Activated T-cell treated with anti-CD3 and anti-CD28 coated beads, Interleukin-2, amount 50 U/mL, for 4 hours (primary cell): ENCODE results near the gene ZMYM5. TPM values are rescaled to one million over a fixed set of nuclear protein-coding genes. Genes with fewer than 3 reads are reported as not detected.
"Not testable (repeated sequence)": the region's sequence is repeated elsewhere in the genome, so short reads cannot be mapped to it uniquely, and the experiment has no call there.

Source experiments
- ATAC-seq, 2 donors: fragments of 200-7000 bp; cut with Tn5 transposase; one replicate each; pipeline ENCODE4 v1.10.0; 2021
- DNase-seq: peaks from one replicate; pipeline ENCODE4 v3.0.0-alpha.2; 2020
- H3K27me3 Mint-ChIP-seq: one replicate; pipeline ENCODE4 v1.8.0; 2021; ENCODE audit warnings: low read depth, mixed read lengths
- H3K36me3 Mint-ChIP-seq: one replicate; pipeline ENCODE4 v1.8.0; 2022; ENCODE audit warnings: mixed read lengths; ENCODE audit not compliant: insufficient read depth
- H3K4me1 Mint-ChIP-seq: one replicate; pipeline ENCODE4 v1.8.0; 2021; ENCODE audit warnings: low read depth, mixed read lengths
- H3K4me3 Mint-ChIP-seq: one replicate; pipeline ENCODE4 v1.8.0; 2021; ENCODE audit warnings: mild to moderate bottlenecking, moderate library complexity, mixed read lengths
- H3K9me3 Mint-ChIP-seq: one replicate; pipeline ENCODE4 v1.8.0; 2021; ENCODE audit warnings: mixed read lengths
- total RNA-seq, 3 donors: library from RNA; stranded (reverse); gene quantifications; one replicate each; pipeline ENCODE4 v1.2.1, GENCODE V29; 2021

ZMYM5 gene
- 1 to 10 TPM; 6.7 to 9.2 (median 7.6) TPM for total RNA-seq

GRCh38 chr13:19863323-19864023 is at the start of gene ZMYM5:
Gene ZMYM5 (minus strand): TSS chr13:19863649. CDS start chr13:19852180, 11,469 bp downstream.
- H3K9me3 Mint-ChIP-seq = no peaks in the 10 kb centered on the region

GRCh38 chr13:19910336-19911072 is 47.1 kb upstream of the ZMYM5 start:
- no peaks in the 10 kb centered on the region for H3K36me3 Mint-ChIP-seq
- DNase-seq (no peak), ATAC-seq (no peak)
- H3K4me1 Mint-ChIP-seq = no peaks in the 10 kb centered on the region
- H3K9me3 Mint-ChIP-seq = no peaks in the 10 kb centered on the region
- no peaks in the 10 kb centered on the region for H3K27me3 Mint-ChIP-seq
- H3K4me3 Mint-ChIP-seq = no peak overlapping the region

More at GRCh38 chr13:19863323-19864023, at the start of gene ZMYM5:
- H3K4me3 Mint-ChIP-seq = peak within 1 kb of the TSS; percentile 96
- no peaks in the 10 kb centered on the region for H3K27me3 Mint-ChIP-seq
- peaks cover 40% of the 10 kb centered on the region for H3K4me1 Mint-ChIP-seq
- peaks cover 5% of the 10 kb centered on the region for H3K36me3 Mint-ChIP-seq
- DNase-seq = peak; percentile 91
- ATAC-seq = peak; percentile 88 to 91

GRCh38 chr13:19908350-19908986 is 45.0 kb upstream of the ZMYM5 start:
- Mint-ChIP-seq H3K9me3 (no peaks in the 10 kb centered on the region), H3K4me1 (no peaks in the 10 kb centered on the region), H3K36me3 (no peaks in the 10 kb centered on the region), H3K4me3 (no peak overlapping the region), H3K27me3 (no peaks in the 10 kb centered on the region)
- ATAC-seq (no peak), DNase-seq (no peak)

- ATAC-seq, DNase-seq, H3K9me3 Mint-ChIP-seq, H3K36me3 Mint-ChIP-seq, H3K4me3 Mint-ChIP-seq, H3K27me3 Mint-ChIP-seq, H3K4me1 Mint-ChIP-seq: not testable (repeated sequence)
These were observed 42.2 kb upstream of the ZMYM5 start for GRCh38 chr13:19905487-19906195.

GRCh38 chr13:19890030-19890429 is 26.6 kb upstream of the ZMYM5 start:
- Mint-ChIP-seq H3K4me3 (no peak overlapping the region), H3K27me3 (no peaks in the 10 kb centered on the region), H3K36me3 (no peaks in the 10 kb centered on the region), H3K9me3 (no peaks in the 10 kb centered on the region), H3K4me1 (no peaks in the 10 kb centered on the region)
- no peak for DNase-seq
- no peak for ATAC-seq

GRCh38 chr13:19888799-19889198 is 25.4 kb upstream of the ZMYM5 start:
- no peak overlapping the region for H3K4me3 Mint-ChIP-seq
- no peaks in the 10 kb centered on the region for H3K36me3 Mint-ChIP-seq
- DNase-seq (no peak), ATAC-seq (no peak)
- H3K27me3 Mint-ChIP-seq = no peaks in the 10 kb centered on the region
- no peaks in the 10 kb centered on the region for H3K9me3 Mint-ChIP-seq
- H3K4me1 Mint-ChIP-seq = no peaks in the 10 kb centered on the region

GRCh38 chr13:19882231-19882630 is 18.8 kb upstream of the ZMYM5 start:
- no peaks in the 10 kb centered on the region for H3K4me1 Mint-ChIP-seq

GRCh38 chr13:19881641-19882040 is 18.2 kb upstream of the ZMYM5 start:
- H3K4me3 Mint-ChIP-seq = no peak overlapping the region
- no peak for DNase-seq
- no peaks in the 10 kb centered on the region for H3K27me3 Mint-ChIP-seq

More at GRCh38 chr13:19882231-19882630, 18.8 kb upstream of the ZMYM5 start:
- Mint-ChIP-seq H3K4me3 (no peak overlapping the region), H3K9me3 (no peaks in the 10 kb centered on the region), H3K27me3 (no peaks in the 10 kb centered on the region), H3K36me3 (no peaks in the 10 kb centered on the region)
- DNase-seq (no peak), ATAC-seq (no peak)

GRCh38 chr13:19864746-19865309 is 1.4 kb upstream of the ZMYM5 start:
- Mint-ChIP-seq H3K36me3 (no peaks in the 10 kb centered on the region), H3K9me3 (no peaks in the 10 kb centered on the region), H3K27me3 (no peaks in the 10 kb centered on the region), H3K4me3 (peak overlapping the region; percentile 87), H3K4me1 (peaks cover 30% of the 10 kb centered on the region)
- DNase-seq (peak; percentile 66), ATAC-seq (peak in 1 of 2 donors; percentile 3)

More at GRCh38 chr13:19881641-19882040, 18.2 kb upstream of the ZMYM5 start:
- no peaks in the 10 kb centered on the region for H3K4me1 Mint-ChIP-seq
- ATAC-seq = no peak
- H3K9me3 Mint-ChIP-seq = no peaks in the 10 kb centered on the region
- no peaks in the 10 kb centered on the region for H3K36me3 Mint-ChIP-seq

GRCh38 chr13:19864024-19864745 is 736 bp upstream of the ZMYM5 start:
- Mint-ChIP-seq H3K4me1 (peaks cover 33% of the 10 kb centered on the region), H3K27me3 (no peaks in the 10 kb centered on the region), H3K36me3 (no peaks in the 10 kb centered on the region), H3K9me3 (no peaks in the 10 kb centered on the region), H3K4me3 (peak overlapping the region; percentile 87)
- ATAC-seq = peak; percentile 23 to 29
- peak; percentile 40 for DNase-seq

GRCh38 chr13:19862481-19863313 is 752 bp downstream of the ZMYM5 start:
- Mint-ChIP-seq H3K27me3 (no peaks in the 10 kb centered on the region), H3K4me3 (peak overlapping the region; percentile 96), H3K36me3 (peaks cover 5% of the 10 kb centered on the region), H3K4me1 (peaks cover 39% of the 10 kb centered on the region), H3K9me3 (no peaks in the 10 kb centered on the region)
- ATAC-seq = peak; percentile 5 to 6
- peak; percentile 26 for DNase-seq

- ATAC-seq (no peak), DNase-seq (no peak)
- peaks cover 11% of the 10 kb centered on the region for H3K36me3 Mint-ChIP-seq
- no peaks in the 10 kb centered on the region for H3K27me3 Mint-ChIP-seq
- peak overlapping the region; percentile 96 for H3K4me3 Mint-ChIP-seq
- peaks cover 45% of the 10 kb centered on the region for H3K4me1 Mint-ChIP-seq
- no peaks in the 10 kb centered on the region for H3K9me3 Mint-ChIP-seq
These were observed 1.7 kb downstream of the ZMYM5 start for GRCh38 chr13:19861762-19862161.
